ENCODE results near the gene TRIM44.
"Not testable (repeated sequence)": the region's sequence is repeated elsewhere in the genome, so short reads cannot be mapped to it uniquely, and the experiment has no call there.

TRIM44 gene

DNA sequence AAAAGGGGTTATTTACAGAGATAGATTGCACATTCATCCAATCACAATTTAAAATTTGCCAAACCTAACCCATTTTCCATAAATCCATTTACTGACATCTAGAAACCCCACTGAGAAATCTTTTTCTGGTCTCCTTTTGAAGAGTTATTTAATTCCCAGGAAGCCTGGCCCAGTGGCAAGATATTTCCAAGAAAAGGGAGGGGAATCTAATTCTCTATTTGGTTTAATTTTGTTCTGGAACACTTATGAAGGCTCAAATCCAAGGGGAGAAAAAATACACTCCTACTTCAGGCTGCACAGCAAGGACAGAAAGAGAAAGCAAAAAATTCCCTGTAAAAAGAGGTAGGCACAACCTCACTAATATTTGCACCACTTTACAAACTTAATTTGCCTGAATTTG lies 193.1 kb downstream of the TRIM44 start:
- no peak for DNase-seq (ENCODE audit: low read depth)

DNA sequence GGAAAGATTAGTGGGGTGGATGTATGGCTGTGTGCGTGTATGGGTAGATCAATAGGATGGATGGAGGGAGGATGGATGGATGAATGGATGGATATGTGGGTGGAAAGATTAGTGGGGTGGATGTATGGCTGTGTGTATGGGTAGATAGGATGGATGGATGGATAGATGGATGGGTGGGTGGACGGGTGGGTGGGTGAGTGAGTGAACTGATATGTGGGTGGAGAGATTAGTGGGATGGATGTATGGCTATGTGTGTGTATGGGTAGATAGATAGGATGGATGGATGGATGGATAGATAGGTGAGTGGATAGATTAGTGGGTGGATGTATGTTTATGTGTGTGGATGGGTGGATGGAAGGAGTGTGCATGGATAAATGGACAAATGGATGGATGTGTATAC lies 193.7 kb downstream of the TRIM44 start:
- DNase-seq (ENCODE audit: low read depth): no peak

DNA sequence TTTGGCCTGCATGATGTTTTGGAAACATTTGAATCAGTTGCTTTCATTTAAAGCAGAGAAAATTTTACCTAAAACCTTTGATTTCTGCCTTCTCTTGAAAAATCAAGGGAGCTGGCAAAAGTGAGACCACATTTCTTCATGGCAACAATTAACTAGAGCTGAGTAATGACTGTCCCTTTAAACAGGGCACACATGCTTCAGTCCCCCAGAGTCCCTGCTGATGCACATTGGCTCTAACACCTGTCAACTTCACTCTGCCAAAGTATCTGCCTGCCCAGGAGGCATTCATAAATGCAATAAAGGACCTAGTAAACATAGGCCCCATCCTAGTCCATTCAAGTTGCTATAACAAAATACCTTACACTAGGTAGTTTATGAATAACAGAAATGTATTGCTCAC lies 194.2 kb downstream of the TRIM44 start:
- DNase-seq (ENCODE audit: low read depth): no peak

DNA sequence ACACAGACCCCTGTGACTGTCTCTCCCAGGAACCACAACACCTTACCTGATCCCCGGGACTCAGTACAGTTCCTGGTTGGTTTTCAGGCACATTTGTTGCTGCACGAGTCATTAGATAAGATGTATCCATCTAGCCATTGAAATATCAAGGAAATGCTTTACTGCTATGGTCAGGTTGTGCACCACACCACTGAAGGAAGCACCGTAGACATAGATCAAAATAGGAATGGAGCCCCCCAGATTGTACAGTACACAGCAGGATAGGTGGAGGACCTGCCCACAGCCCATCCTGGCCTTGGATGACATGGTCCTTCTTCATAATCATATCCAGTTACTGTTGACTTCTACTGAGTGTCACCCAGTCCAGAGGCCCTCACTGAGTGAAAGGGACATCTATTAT lies 195.3 kb downstream of the TRIM44 start:
- no peak for DNase-seq (ENCODE audit: low read depth)

DNA sequence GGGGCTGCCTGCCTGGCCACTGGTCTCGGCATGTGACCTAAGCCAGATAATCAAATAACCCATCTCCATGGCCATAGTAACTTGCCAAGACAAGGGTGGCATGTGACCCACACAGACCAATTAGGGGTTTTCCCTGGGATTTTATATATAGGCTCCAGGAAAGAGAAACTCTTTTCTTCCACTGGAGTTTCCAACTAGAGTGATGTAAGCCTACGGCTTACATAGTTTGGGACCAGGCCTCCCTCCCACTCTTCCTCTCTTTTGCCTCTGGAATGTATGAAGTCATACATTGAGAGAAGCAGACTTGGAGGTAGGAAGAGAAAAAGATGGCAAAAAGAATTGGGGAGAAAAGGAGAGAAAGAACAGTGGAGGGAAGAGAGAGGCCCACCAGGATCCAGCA lies 196.7 kb downstream of the TRIM44 start:
- DNase-seq (ENCODE audit: low read depth): no peak

DNA sequence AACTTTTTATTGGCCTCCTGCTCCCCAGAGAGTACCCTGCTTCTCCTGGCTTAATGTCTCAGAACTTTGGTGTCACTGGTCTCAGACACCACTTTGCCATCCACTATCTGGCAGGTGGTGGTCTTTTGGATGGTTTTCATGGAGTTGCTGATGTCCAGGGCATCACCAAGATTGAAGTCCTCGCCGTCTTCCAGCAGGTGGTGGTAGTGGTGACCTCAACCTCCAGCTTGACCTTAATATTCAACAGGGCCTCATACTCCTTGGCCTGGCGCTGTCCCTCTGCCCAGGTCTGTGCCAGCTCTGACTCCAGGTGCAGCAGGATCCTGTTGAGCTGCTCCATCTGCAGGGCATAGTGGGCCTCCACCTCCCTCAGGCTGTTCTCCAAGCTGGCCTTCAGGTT lies 197.6 kb downstream of the TRIM44 start:
- DNase-seq (ENCODE audit: low read depth): not testable (repeated sequence)

DNA sequence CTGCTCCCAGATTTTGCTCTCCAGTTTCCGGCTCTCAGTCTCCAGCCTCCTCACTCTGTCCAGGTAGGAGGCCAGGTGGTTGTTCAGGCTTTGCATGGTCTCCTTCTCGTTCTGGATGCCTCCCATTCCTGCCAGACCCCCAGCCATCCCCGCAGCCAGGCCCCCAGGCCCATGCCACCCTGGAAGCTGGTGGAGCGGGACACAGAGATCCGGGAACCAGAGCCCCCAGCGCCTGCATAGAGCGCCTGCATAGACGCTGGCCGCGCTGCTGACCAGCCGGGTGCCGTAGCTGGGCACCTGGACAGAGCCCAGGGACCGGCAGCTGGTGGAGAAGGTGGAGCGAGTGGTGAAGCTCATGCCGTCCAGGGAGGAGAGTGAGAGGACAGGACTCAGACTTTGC lies 198.6 kb downstream of the TRIM44 start:
- DNase-seq (ENCODE audit: low read depth): no peak

DNA sequence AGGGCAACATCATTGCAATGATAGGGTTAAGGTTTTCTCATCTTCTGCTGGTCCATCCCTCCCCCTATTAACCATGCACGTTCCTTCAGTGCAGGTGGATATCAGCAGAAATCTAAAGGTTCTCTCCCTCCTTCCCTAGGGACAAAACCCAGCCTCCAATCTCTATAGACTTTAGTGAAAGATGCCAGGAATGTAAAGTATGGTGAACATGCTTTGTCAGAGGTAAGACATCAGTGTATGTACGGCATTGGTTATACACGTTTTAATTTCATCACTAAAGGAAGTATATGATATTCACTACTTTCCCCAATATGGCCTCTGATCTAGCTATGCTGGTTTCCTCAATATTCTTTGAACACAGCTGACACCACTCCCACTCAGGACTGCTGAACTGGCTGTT lies 200.1 kb downstream of the TRIM44 start:
- no peak for DNase-seq (ENCODE audit: low read depth)

DNA sequence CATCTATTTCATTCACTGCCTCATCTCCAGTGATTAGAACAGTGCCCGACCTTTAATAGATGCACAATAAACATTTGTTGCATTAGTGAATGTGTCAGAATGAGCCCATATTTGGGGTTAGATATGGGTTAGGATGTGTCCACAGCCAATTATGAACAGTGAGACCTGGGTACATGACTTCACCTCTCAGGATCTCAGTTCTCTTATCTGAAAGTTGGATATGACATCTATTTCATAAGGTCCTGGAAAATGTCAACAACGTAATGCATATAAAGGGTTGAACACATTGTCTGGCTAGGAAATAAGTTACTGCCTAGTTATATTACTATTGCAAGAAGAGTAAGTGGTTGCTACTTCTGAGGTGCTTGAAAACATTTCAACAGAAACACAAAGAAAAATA lies 201.6 kb downstream of the TRIM44 start:
- DNase-seq (ENCODE audit: low read depth): no peak

DNA sequence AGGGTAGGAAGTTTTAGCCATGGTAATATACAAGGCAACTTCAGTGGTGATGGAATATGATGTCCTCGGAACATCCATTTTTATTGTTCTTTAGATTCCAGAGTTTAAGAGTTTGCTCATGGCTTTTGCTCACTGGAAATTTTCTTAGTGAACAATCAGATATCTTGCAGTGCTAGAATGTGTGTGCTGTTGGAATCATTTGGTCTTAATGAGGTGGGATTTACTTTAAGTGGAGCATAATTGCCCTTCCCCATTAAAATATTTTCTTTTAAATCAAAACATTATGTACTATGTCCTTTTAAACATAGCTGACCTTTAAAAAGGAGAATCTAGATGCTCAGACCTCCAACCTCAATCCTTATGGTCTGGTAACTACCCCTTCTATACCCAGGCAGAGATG lies 204.0 kb downstream of the TRIM44 start:
- no peak for DNase-seq (ENCODE audit: low read depth)

Data from stimulated activated CD8-positive, alpha-beta memory T cell treated with anti-CD3 and anti-CD28 coated beads, Interleukin-12 subunit alpha, Interleukin-12 subunit beta, amount 100 ng/mL, for 4 hours (primary cell).